Natural killer cell (primary cell): ENCODE measurements around the gene BCL7B. TPM values are rescaled to one million over a fixed set of nuclear protein-coding genes. Genes with fewer than 3 reads are reported as not detected.
"Not testable (repeated sequence)": the region's sequence is repeated elsewhere in the genome, so short reads cannot be mapped to it uniquely, and the experiment has no call there.

Experiments
- ATAC-seq, 3 donors: fragments of 150-1000 bp in 2 of 3; fragments of 200-7000 bp in 1 of 3; cut with Tn5 transposase; 1 replicate in 1 of 3; 2 replicates in 2 of 3; pipeline ENCODE4 v1.10.0; 2021; ENCODE audit warnings: mild to moderate bottlenecking in 2 of 3, moderate library complexity in 2 of 3
- DNase-seq, 2 donors: peaks; one replicate each; pipeline versions ENCODE4 v3.0.0 to v3.0.0-alpha.2; 2013 to 2021; ENCODE audit warnings: mixed read lengths in 1 of 2
- H3K27ac ChIP-seq: one replicate; pipeline ENCODE4 v1.5.1; 2013; ENCODE audit warnings: mild to moderate bottlenecking, low read length
- H3K27me3 ChIP-seq: one replicate; pipeline ENCODE4 v1.6.1; 2013; ENCODE audit warnings: low read length; ENCODE audit not compliant: control insufficient read depth, insufficient read depth
- H3K36me3 ChIP-seq: one replicate; pipeline ENCODE4 v1.6.1; 2013; ENCODE audit warnings: low read length; ENCODE audit not compliant: control insufficient read depth, insufficient read depth
- H3K4me1 ChIP-seq: one replicate; pipeline ENCODE4 v1.6.1; 2013; ENCODE audit warnings: low read length; ENCODE audit not compliant: control insufficient read depth, insufficient read depth
- H3K4me3 ChIP-seq: one replicate; pipeline ENCODE4 v1.5.1; 2013; ENCODE audit warnings: low read length
- H3K9me3 ChIP-seq: one replicate; pipeline ENCODE4 v1.6.1; 2013; ENCODE audit warnings: low read length; ENCODE audit not compliant: control insufficient read depth, insufficient read depth
- H3K27ac Mint-ChIP-seq, 2 donors: one replicate each; pipeline ENCODE4 v1.8.0; 2022; ENCODE audit warnings: mild to moderate bottlenecking in 2 of 2, mixed read lengths in 2 of 2, moderate library complexity in 1 of 2
- H3K27me3 Mint-ChIP-seq, 2 donors: one replicate each; pipeline ENCODE4 v1.8.0; 2022; ENCODE audit warnings: low read depth in 2 of 2, mixed read lengths in 2 of 2
- H3K36me3 Mint-ChIP-seq: one replicate; pipeline ENCODE4 v1.8.0; 2022; ENCODE audit warnings: mixed read lengths
- H3K4me1 Mint-ChIP-seq, 2 donors: one replicate each; pipeline ENCODE4 v1.8.0; 2022; ENCODE audit warnings: mixed read lengths in 2 of 2
- H3K4me3 Mint-ChIP-seq: one replicate; pipeline ENCODE4 v1.8.0; 2022; ENCODE audit warnings: mild to moderate bottlenecking, moderate library complexity, mixed read lengths
- H3K9me3 Mint-ChIP-seq, 2 donors: one replicate each; pipeline ENCODE4 v1.8.0; 2022; ENCODE audit warnings: mixed read lengths in 2 of 2
- WGBS: methylation state at CpG from one replicate; pipeline ENCODE4 v1.1.7; 2013; ENCODE audit warnings: missing lambda C conversion rate; ENCODE audit not compliant: insufficient coverage; 5-methylcytosine and 5-hydroxymethylcytosine counted together
- intact Hi-C: fragments of 100-400 bp; cut with micrococcal nuclease; formaldehyde crosslinking; loops from one replicate; pipeline ENCODE4 v1.14.2; 2022
- total RNA-seq, 4 donors: library from RNA; stranded (reverse); fragments of 120-200 nt in 1 of 4; gene quantifications; one replicate each; pipeline versions ENCODE4 v1.2.3 to v1.2.4, GENCODE V29; 2013 to 2022
- TF ChIP-seq, protein P1 (sequence below): fragments of 200-600 bp; IDR thresholded peaks from one replicate; pipeline ENCODE4 v1.8.0; 2022; ENCODE audit warnings: antibody characterized with exemption

BCL7B gene
- total RNA-seq, 3 donors from 2014 or later (not counting 1 experiment from before 2014, with no cell fraction given), result 109 to 131 (median 120) TPM

GRCh38 chr7:73537051-73537450 is 20.4 kb downstream of the BCL7B start:
- H3K4me1 Mint-ChIP-seq, result peaks cover 0 to 9% of the 10 kb centered on the region in 2 donors
- 97% methylated on average over 16 of the region's 16 CpGs for WGBS
- H3K9me3 Mint-ChIP-seq, result no peaks in the 10 kb centered on the region
- no peaks in the 10 kb centered on the region for H3K27me3 Mint-ChIP-seq
- Histone ChIP-seq H3K4me3 (no peak overlapping the region), H3K4me1 (no peaks in the 10 kb centered on the region), H3K9me3 (no peaks in the 10 kb centered on the region), H3K36me3 (peaks cover 50% of the 10 kb centered on the region), H3K27ac (no peak overlapping the region), H3K27me3 (no peaks in the 10 kb centered on the region)
- H3K36me3 Mint-ChIP-seq, result peaks cover 2% of the 10 kb centered on the region
- DNase-seq (no peak), ATAC-seq (no peak)
- peak overlapping the region in 1 of 2 donors; percentile 5 for H3K27ac Mint-ChIP-seq
- no peak overlapping the region for H3K4me3 Mint-ChIP-seq
- intact Hi-C loops, result no loop called here
- TF ChIP-seq, protein P1, sequence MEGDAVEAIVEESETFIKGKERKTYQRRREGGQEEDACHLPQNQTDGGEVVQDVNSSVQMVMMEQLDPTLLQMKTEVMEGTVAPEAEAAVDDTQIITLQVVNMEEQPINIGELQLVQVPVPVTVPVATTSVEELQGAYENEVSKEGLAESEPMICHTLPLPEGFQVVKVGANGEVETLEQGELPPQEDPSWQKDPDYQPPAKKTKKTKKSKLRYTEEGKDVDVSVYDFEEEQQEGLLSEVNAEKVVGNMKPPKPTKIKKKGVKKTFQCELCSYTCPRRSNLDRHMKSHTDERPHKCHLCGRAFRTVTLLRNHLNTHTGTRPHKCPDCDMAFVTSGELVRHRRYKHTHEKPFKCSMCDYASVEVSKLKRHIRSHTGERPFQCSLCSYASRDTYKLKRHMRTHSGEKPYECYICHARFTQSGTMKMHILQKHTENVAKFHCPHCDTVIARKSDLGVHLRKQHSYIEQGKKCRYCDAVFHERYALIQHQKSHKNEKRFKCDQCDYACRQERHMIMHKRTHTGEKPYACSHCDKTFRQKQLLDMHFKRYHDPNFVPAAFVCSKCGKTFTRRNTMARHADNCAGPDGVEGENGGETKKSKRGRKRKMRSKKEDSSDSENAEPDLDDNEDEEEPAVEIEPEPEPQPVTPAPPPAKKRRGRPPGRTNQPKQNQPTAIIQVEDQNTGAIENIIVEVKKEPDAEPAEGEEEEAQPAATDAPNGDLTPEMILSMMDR, result no peak

- H3K27me3 Mint-ChIP-seq, result no peaks in the 10 kb centered on the region
- no peaks in the 10 kb centered on the region for H3K4me1 ChIP-seq
- no peaks in the 10 kb centered on the region for H3K9me3 ChIP-seq
- no peak overlapping the region for H3K4me3 Mint-ChIP-seq
- no peak for DNase-seq
- ATAC-seq, result no peak
- H3K4me1 Mint-ChIP-seq, result peaks cover 0 to 5% of the 10 kb centered on the region in 2 donors
- TF ChIP-seq, protein P1, result no peak
- H3K4me3 ChIP-seq, result no peak overlapping the region
- no peak overlapping the region for H3K27ac ChIP-seq
- peaks cover 45% of the 10 kb centered on the region for H3K36me3 ChIP-seq
- peak overlapping the region in 1 of 2 donors; percentile 29 for H3K27ac Mint-ChIP-seq
- 97% methylated on average over 5 of the region's 5 CpGs for WGBS
- intact Hi-C loops, result no loop called here
- no peaks in the 10 kb centered on the region for H3K9me3 Mint-ChIP-seq
- H3K27me3 ChIP-seq, result no peaks in the 10 kb centered on the region
- H3K36me3 Mint-ChIP-seq, result no peaks in the 10 kb centered on the region
Observed at GRCh38 chr7:73536479-73536878, 21.0 kb downstream of the BCL7B start.

- H3K9me3 Mint-ChIP-seq, H3K4me3 ChIP-seq, H3K27me3 Mint-ChIP-seq, ATAC-seq, H3K36me3 Mint-ChIP-seq, H3K27ac ChIP-seq, H3K4me1 ChIP-seq, H3K4me3 Mint-ChIP-seq, intact Hi-C loops, DNase-seq, H3K9me3 ChIP-seq, H3K27me3 ChIP-seq, H3K4me1 Mint-ChIP-seq: not testable (repeated sequence)
- 96% methylated on average over 5 of the region's 7 CpGs for WGBS
- peak overlapping the region in 1 of 2 donors; percentile 29 for H3K27ac Mint-ChIP-seq
- H3K36me3 ChIP-seq, result peaks cover 45% of the 10 kb centered on the region
Observed at GRCh38 chr7:73535918-73536317, 21.6 kb downstream of the BCL7B start.

DNA sequence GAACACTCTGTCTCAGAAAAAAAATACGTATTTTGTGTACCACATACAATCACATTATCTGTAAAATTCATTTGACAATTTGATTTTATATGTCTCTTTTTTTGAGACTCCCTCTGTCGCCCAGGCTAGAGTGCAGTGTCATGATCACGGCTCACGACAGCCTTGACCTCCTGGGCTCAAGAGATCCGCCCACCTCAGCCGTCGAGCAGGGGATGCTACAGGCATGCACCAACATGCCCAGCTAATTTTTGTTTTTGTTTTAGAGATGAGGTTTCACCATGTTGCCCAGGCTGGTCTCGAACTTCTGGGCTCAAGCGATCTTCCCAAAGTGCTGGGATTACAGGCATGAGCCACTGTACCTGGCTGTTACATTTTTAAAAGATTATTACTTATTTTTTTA is 23.7 kb downstream of the BCL7B start:
- H3K36me3 Mint-ChIP-seq, result no peaks in the 10 kb centered on the region
- no peak overlapping the region for H3K4me3 Mint-ChIP-seq
- H3K4me1 Mint-ChIP-seq, result no peaks in the 10 kb centered on the region
- H3K4me1 ChIP-seq, result no peaks in the 10 kb centered on the region
- H3K36me3 ChIP-seq, result peaks cover 32% of the 10 kb centered on the region
- no peaks in the 10 kb centered on the region for H3K9me3 Mint-ChIP-seq
- no peak for DNase-seq
- ATAC-seq, result no peak
- no peak overlapping the region for H3K27ac Mint-ChIP-seq
- H3K4me3 ChIP-seq, result no peak overlapping the region
- no peaks in the 10 kb centered on the region for H3K9me3 ChIP-seq
- WGBS, result 94% methylated on average over 9 of the region's 9 CpGs
- H3K27me3 ChIP-seq, result no peaks in the 10 kb centered on the region
- no peaks in the 10 kb centered on the region for H3K27me3 Mint-ChIP-seq
- intact Hi-C loops, result no loop called here
- TF ChIP-seq, protein P1, result no peak
- H3K27ac ChIP-seq, result no peak overlapping the region
